GM23248 (cell line): ENCODE data around the gene HNRNPH1.

ENCODE experiments used
- EZH2 ChIP-seq: fragments of 200-600 bp; sonication (generic); IDR thresholded peaks from 2 replicates; pipeline ENCODE4 v1.6.1; 2018; ENCODE audit warnings: antibody characterized with exemption, mild to moderate bottlenecking; ENCODE audit not compliant: insufficient read depth, poor library complexity, severe bottlenecking
- EZH2phosphoT487 ChIP-seq: fragments of 200-600 bp; sonication (generic); IDR thresholded peaks from 2 replicates; pipeline ENCODE4 v1.6.1; 2018; ENCODE audit warnings: antibody characterized with exemption, moderate library complexity, mild to moderate bottlenecking, low read depth; ENCODE audit not compliant: insufficient read depth

DNA sequence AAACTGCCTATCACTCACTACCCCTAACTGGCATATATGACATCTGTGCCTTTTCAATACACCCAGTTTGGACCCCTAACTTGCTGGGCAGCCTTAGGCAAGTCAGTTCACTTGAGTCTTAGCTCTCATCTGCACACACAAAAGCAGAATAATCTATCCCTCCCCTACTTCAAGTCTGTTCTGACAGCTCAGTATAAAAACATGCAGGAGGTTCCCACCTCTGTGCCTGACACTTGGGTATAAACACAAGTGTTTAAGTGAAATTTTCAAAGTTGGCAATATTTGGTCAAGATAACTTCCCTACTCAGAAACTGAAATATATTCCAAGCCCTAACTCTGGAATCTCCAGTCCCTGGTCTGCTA is 12.6 kb downstream of the HNRNPH1 start:
- TF ChIP-seq EZH2phosphoT487 (no peak), EZH2 (no peak)
